GM21529 (cell line): ENCODE measurements around the gene TIPARP.
A peak's percentile ranks its signal among the peaks of the same experiment; 100 is the strongest.
"Not testable (repeated sequence)": the region's sequence is repeated elsewhere in the genome, so short reads cannot be mapped to it uniquely, and the experiment has no call there.

ENCODE experiments used
- ATAC-seq: cut with Tn5 transposase; IDR thresholded peaks from one replicate; pipeline ENCODE4 v1.9.1; 2021; ENCODE audit not compliant: unreplicated experiment

TIPARP gene

GRCh38 chr3:156648086-156648485 is 26.3 kb upstream of the TIPARP start:
- ATAC-seq = peak; percentile 29

DNA sequence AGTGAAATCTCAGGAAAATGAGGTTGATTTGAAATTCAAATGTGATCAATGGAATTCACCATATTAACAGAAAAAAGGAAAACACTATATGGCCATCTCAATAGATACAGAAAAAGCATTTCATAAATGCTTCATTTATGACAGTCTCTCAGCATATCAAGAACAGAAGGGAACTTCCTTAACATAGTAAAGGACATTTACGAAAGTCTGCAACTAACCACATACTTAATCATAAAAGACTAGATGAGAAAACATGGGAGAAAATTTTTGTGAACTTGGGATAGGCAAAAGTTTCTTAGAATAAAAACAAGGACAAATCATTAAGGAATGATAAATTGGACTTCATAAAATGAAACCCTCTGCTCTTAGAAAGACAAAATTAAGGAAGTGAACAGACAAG is 24.7 kb upstream of the TIPARP start:
- no peak for ATAC-seq

DNA sequence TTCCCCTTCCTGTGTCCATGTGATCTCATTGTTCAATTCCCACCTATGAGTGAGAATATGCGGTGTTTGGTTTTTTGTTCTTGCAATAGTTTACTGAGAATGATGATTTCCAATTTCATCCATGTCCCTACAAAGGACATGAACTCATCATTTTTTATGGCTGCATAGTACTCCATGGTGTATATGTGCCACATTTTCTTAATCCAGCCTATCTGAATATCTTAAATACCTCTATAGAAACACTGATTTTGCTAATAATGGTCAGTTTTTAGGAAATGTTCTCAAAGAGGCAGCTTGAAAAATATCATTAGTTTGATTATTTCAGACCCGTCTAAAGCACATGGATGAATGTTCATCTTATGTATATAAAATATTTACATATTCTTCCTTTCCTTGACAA is 21.7 kb upstream of the TIPARP start:
- not testable (repeated sequence) for ATAC-seq

- ATAC-seq = no peak
These were observed 19.6 kb upstream of the TIPARP start for GRCh38 chr3:156654834-156655233.

GRCh38 chr3:156655819-156656550 is 18.4 kb upstream of the TIPARP start:
- peak; percentile 66 for ATAC-seq

DNA sequence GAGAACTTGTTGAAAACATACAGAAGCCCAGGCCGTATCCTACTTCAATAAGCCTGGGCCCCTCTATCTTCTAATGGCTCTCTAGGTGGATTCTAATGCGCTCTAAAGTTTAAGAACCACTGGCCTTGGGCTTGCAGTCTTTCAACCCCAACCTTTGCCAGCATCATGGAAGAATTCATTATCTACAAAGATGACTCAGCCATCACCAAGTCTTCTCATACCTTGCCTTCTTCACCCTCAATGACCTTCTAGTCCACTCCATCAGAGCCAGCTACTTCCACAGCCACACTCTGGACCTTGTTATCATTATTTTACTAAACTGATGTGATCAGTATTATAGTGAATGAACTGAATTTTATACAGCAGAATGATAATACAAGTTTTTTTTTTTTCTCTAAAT is 16.9 kb upstream of the TIPARP start:
- ATAC-seq = no peak

DNA sequence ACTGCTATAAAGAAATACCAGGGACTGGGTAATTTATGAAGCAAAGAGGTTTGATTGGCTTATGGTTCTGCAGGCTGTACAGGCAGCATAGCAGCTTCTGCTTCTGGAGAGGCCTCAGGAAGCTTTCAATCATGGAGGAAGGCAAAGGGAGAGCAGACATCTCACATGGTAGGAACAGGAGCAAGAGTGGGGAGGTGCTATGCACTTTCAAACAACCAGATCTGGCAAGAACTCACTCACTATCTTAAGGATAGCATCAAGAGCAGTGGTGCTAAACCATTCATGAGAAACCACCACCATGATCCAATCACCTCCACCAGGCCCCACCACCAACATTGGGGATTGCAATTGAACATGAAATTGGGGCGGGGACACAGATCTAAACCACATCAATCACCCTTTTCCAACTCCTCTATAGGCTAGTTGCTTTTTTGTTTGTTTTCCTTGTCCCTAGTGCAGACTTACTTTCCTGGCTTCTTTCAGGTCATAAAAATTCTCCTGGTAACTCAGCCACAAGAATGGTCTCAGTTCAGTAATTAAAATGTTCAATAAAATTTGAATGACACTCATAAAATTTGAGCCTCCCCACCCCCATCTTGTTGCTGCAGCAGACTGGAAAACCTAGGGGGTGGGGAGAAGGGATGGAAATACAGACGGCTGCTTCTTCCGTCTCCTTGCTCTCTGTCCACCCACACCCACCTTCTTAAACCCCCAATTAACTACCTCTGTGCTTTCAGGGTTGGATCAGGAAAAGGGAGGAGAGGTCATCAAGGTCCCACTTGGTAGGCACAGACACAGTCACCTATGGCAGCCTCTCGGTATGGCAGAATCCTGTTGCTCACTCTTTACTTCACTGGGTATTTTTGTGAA is 16.3 kb upstream of the TIPARP start:
- ATAC-seq = no peak

DNA sequence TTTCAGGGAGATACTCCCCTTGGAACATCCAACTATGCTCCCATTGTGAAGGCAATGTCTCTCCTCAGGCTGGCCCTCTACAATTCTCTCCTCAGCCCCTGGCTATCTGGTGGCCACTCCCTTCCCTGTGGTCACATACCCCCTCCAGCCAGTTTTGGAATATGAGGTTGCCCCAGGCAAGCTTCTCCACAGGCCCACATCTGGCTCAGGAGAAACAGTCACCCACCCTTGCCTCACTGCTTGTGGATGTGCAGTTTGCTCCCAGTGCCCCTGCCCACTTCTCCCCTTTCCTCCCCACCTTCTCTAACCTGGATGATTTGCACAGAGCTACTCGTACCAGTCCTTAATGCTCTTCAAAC is 15.7 kb upstream of the TIPARP start:
- ATAC-seq = no peak

- ATAC-seq = no peak
These were observed 15.1 kb upstream of the TIPARP start for GRCh38 chr3:156659260-156659659.

DNA sequence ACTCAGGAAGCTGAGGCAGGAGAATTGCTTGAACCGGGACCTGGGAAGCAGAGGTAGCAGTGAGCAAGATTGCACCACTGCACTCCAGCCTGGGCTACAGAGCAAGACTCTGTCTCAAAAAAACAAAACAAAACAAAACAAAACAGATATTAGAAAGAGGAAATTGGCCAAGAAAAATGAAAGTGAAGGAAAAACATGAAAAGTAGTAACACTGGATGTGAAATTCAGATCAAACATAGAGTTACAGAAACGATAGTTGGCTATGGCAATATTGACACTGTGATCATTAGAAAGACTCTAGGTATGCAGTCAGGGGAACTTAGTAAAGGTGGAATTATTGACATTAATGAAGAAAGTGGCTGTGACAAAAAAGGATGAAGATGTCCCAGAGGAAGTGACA is 13.2 kb upstream of the TIPARP start:
- ATAC-seq = peak; percentile 32

DNA sequence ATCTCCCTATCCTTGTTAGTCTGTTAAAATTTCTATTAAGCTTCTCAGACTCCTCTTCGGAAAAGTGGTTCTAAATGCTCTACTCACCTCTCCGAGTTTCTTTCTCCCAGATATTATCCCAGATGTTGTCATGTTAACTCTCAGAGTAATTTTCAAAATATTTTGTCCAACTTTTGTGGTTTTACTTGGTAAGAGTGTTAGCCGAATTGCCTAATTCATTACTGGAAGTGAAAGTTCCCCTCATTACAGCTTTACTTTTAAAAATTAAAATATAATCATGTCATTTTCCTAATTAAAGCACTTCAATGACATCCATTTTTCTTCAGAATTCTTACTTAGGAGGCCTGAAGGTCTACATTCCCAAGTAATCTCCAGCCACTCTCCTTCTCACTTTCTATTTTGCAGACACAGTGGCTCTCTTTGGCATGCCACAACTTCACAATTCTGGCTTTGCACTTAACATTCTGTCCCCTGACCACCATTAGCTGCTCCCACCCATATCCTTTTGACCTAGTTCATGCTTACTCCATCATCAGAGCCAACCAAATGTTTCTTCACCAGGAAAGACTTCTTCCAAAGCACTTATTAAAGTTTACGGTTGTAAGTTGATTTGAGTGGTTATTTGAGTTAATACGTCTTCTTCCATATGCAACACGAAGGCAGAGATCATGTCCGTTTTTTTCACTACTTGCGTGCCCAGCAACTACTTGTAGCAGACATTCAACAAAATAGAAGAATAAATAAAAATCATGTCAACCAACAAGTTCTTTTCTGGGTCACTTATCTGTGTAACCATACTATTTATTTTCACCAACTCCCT is 10.2 kb upstream of the TIPARP start:
- peak; percentile 3 for ATAC-seq

GRCh38 chr3:156664831-156665178 is 9.6 kb upstream of the TIPARP start:
- ATAC-seq = peak; percentile 70

- no peak for ATAC-seq
These were observed 9.1 kb upstream of the TIPARP start for GRCh38 chr3:156665291-156665690.

DNA sequence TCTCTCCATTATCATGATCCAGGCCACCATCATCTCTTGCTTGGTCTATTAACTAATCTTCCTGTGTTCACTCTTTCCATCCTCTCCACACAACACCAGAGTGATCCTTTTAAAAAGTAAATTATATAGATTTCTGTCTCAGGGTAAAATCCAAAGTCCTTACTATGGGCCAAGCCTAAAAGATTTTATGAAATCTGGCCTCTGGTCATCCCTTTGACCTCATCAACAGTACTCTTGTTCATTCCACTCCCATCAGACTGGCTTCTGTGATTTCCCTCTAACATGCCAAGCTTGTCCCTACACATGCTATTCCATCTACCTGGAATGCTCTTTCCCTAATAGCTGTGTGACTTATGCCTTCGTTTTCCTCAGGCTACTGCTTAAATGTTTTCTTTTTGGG is 8.3 kb upstream of the TIPARP start:
- ATAC-seq = no peak

DNA sequence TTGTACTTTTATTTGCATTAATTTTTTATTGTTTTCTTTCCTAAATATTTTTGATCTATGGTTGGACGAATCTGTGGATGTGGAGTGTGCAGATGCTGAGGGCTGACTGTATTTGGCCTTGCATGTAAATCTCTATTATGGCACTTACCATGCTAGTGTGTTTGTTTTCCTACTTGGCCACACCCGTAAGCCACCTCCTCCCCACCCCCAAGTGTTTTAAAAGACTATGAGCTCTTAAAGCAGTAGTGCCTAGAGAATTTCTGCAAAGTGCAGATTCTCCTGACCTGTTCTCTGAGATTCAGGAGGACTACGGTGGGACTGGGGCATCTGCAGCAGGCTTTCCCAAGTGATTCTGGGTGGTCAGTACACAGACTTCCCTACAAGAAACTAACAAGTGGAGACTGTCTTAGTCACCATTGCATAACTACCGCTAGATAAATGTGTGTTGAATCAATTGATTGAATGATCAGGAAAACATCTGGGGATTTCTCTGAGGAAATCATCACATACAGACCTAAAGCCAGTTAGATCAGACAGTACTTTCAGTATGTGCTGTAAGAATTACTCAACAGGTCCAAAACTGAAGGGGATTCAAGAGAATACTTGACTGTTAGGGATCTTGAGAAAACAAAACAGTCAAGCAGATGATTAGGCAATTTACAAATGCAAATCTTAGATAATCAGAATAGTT is 6.2 kb upstream of the TIPARP start:
- no peak for ATAC-seq

GRCh38 chr3:156670077-156670476 is 4.3 kb upstream of the TIPARP start:
- ATAC-seq = no peak

- ATAC-seq = no peak
These were observed 3.7 kb upstream of the TIPARP start for GRCh38 chr3:156670652-156671051.

- ATAC-seq = no peak
These were observed 701 bp upstream of the TIPARP start for GRCh38 chr3:156673732-156674045.

- ATAC-seq = no peak
These were observed 780 bp downstream of the TIPARP start for GRCh38 chr3:156674911-156675829.
